Sciatic nerve (tissue), 2 donors: ENCODE data around the gene MON2. TPM values are rescaled to one million over a fixed set of nuclear protein-coding genes. Genes with fewer than 3 reads are reported as not detected.
"Not testable (repeated sequence)": the region's sequence is repeated elsewhere in the genome, so short reads cannot be mapped to it uniquely, and the experiment has no call there.

Experiments used
- ATAC-seq: fragments of 200-7000 bp; cut with Tn5 transposase; one replicate; pipeline ENCODE4 v1.9.1; 2020; ENCODE audit warnings: mild to moderate bottlenecking, moderate library complexity
- DNase-seq: peaks from one replicate; pipeline ENCODE4 v3.0.0-alpha.2; 2020; ENCODE audit warnings: low spot score
- intact Hi-C: fragments of 100-400 bp; cut with DNase I; formaldehyde crosslinking; loops from one replicate; pipeline ENCODE4 v1.14.2; 2022
- total RNA-seq: library from RNA; stranded (reverse); fragmentation: NEBNext Ultra II Directional; extraction: Animal tissue kit (Norgen Biotek cat#: 25700); gene quantifications from one replicate; pipeline ENCODE4 v1.2.1, GENCODE V29; 2021
- donor health status: DM: no; HTN: no; CAD: no.
- donor health status: DM: no; HTN: no; CAD: no.

Gene MON2
- total RNA-seq, 1 donor from 2014 or later: 101 TPM

DNA sequence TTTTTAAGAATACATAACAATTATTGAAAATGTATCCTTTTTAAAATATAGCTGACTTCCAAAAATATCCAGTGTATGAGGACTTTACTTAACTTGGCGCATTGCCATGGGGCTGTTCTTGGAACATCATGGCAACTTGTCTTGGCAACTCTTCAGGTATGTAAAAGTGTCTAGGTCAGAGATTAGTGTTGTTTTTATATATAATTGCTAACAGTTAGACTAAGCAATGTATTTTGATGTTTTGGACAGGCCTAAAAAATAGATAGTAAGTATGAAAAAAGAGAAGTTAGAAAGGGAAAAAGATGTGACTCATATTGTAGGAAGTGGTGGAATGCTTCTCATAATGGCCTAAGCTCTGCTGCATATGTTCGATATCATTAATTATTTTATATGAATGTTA, 70.9 kb downstream of the MON2 start:
- no peak for ATAC-seq

DNA sequence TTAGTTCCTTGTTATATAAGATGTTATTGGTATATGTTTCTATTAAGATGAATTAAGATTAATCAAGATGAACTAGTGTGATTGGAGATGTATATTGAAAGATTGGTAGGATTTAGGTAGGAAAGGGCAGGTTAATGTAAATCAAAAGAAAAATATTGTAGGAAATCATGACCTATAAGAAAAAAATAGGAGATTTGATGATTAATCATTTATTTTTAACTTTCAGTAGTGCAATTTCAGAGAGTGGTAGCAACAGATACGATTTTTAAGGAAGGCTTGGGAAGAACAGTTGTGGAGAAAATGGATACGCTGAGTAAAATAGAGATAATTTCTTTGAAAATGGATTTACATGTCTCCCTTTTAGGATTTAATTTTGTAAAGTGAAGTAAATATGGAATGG, 73.7 kb downstream of the MON2 start:
- ATAC-seq (no peak), DNase-seq (no peak)
- intact Hi-C loops: no loop called here

More for the DNA sequence above, 70.9 kb downstream of the MON2 start:
- intact Hi-C loops: no loop called here
- DNase-seq: no peak

DNA sequence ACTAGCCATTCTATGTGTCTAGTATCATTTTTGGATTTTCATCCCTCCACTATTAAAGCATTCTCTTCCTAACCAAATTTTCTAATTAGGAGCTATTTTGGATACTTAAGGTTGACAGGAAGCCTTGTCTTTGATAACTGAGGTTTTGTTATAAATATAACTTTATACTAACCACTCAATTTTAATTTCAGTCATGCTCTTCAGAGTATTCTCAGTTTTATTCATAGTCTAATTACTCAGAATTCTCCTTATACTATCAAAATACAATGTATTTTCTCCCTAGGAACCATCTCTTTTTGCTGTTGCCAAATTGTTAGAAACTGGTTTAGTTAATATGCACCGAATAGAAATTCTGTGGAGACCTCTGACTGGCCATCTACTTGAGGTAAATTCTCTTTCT, 76.2 kb downstream of the MON2 start:
- ATAC-seq (no peak), DNase-seq (no peak)
- intact Hi-C loops: no loop called here

DNA sequence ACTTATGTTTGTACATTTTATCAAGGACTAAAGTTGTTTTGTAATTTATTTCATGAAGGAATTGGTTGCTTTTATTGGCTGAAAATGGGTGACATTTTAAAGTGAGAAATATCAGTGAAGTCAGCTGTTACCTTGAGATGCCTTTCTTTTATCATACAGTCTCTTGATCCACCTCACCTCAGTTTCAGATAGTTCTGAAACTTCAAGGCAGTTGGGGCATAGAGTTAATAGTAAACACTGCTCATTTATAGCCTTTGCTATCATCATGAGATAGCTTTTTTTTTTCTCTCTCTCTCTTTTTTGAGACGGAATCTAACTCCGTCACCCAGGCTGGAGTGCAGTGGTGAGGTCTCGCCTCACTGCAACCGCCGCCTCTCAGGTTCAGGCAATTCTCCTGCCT, 76.7 kb downstream of the MON2 start:
- no peak for ATAC-seq
- intact Hi-C loops: no loop called here

DNA sequence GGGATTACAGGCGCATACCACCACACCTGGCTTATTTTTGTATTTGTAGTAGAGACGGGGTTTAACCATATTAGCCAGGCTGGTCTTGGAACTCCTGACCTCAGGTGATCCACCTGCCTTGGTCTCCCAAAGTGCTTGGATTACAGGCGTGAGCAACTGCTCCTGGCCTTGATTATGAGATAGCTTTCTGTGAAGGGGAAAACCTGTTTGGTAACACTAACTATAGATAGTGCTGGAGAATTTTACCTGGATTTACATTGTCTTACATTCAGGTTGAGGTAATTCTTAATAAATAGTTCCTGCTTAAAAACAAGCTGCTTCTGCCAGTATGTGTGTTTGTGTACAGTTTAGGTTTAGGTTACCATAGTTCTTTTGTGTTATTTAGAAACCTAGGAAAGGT, 77.1 kb downstream of the MON2 start:
- ATAC-seq: no peak

More for the DNA sequence above, 76.7 kb downstream of the MON2 start:
- no peak for DNase-seq

DNA sequence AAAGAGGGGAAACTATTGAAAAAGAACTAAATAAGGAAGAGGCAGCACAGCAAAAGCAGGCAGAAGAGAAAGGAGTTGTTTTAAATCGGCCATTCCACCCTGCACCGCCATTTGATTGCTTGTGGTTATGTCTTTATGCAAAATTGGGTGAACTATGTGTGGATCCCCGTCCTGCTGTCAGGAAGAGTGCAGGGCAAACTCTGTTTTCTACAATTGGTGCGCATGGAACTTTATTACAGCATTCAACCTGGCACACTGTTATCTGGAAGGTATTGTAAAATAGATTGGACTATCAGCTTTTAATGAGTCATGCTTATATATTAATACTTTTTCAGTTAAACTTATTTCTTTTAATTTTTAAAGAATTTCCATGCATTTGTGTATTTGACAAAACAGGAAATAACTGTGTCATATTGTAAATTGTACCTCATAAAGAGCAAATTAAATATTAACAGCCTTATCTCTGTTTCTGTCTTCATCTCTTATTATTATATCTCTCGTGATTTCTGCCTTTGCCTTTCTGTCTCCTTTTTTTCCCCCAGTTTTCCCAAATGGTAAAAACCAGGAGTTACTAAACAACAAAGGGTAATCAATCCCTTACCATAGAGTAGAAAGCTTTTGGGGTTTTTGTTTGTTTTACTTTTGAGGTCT, 86.4 kb downstream of the MON2 start:
- intact Hi-C loops: no loop called here

More for the DNA sequence above, 77.1 kb downstream of the MON2 start:
- intact Hi-C loops: no loop called here
- no peak for DNase-seq

DNA sequence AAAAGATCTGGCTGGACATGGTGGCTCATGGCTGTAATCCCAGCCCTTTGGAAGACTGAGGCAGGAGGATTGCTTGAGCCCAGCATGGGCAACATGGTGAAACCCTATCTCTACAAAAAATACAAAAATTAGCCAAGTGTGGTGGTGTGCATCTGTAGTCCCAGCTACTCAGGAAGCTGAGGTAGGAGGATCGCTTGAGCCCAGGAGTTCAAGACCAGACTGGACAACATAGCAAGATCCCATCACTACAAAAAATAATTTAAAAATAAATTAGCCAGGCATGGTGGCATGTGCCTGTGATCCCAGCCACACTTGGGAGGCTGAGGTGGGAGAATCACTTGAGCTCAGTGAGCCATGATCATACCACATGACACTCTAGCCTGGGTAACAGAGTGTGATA, 92.7 kb downstream of the MON2 start:
- intact Hi-C loops, DNase-seq, ATAC-seq: not testable (repeated sequence)

More for the DNA sequence above, 86.4 kb downstream of the MON2 start:
- ATAC-seq (no peak), DNase-seq (no peak)

DNA sequence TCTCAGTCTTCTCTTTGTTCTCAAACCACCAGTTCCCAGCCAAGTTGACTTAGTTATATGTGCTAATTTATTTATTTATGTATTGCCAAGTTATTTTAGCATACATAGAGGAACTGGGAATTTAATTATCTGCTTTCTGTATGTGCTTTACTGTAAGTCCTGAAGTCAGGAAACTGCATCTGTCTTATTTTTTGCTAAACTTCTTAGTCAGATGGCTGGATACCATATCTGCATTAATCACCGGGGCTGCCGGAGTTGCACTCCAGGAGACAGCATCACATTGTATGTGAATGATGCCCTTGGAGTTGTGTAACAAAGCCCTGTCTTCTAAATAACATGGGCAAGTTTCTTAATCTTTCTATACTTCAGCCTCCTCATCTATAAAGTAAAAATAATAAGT, 96.2 kb downstream of the MON2 start:
- ATAC-seq (no peak), DNase-seq (no peak)
- intact Hi-C loops: no loop called here

DNA sequence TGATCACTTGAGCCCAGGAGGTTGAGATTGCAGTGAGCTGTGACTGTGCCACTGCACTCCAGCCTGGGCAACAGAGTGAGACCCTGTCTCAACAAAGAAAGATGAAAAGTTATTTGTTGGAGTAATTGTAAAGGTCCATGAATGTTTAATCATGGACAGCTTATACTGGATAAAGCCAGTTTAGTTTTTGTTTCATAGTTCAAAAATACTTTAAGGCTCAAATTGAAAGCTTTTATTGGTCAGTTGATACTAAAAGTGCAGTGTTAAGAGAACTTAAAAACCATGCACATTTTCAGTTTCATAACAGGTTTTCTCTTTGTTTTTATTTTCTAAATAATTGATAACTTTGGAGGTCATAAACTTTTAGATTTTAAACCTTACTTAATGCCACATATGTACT, 108.4 kb downstream of the MON2 start:
- DNase-seq (no peak), ATAC-seq (no peak)
- intact Hi-C loops: loop anchor here (5.0 kb wide), 1 partner anchor 1202 kb away; the partner anchor contains the start of gene RXYLT1

DNA sequence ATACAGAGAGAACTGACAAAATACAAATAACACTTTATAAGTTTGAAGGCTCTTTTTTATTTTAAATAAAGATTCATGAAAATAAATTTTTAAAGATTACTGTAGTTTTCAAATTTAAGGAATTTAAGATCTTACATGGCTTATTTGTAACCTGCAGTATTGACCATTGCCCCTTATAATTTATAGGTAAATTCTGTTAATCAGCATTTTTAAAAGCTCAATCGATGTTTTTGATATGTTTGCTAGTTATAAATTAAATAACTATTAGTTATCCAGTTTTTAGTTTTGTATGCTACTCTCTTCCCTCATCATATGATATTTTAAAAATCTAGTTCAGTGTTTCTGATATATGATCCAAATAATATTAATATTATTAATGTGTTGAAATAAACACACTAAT, 109.9 kb downstream of the MON2 start:
- ATAC-seq (no peak), DNase-seq (no peak)
- intact Hi-C loops: loop anchor here (5.0 kb wide), 1 partner anchor 1201 kb away; the partner anchor contains the start of gene RXYLT1

DNA sequence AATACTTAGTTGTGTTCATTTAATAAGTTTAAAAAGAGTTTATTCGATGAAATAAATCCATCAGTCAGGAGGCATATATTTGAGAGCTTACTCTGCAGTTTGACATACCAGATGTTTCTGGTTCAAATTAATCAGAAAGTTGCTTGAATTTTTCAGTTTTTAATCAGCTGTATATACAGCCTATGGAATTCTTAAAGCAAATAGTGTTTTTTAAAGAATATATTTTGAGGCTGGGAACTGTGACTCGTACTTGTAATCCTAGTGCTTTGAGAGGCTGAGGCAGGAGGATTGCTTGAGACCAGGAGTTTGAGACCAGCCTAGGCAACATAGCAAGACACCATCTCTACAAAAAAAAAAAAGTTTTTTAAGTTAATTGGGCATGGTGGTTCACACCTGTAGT, 112.1 kb downstream of the MON2 start:
- ATAC-seq: no peak
- no peak for DNase-seq
- intact Hi-C loops: loop anchor here (5.0 kb wide), 1 partner anchor 1199 kb away; the partner anchor contains the start of gene RXYLT1

DNA sequence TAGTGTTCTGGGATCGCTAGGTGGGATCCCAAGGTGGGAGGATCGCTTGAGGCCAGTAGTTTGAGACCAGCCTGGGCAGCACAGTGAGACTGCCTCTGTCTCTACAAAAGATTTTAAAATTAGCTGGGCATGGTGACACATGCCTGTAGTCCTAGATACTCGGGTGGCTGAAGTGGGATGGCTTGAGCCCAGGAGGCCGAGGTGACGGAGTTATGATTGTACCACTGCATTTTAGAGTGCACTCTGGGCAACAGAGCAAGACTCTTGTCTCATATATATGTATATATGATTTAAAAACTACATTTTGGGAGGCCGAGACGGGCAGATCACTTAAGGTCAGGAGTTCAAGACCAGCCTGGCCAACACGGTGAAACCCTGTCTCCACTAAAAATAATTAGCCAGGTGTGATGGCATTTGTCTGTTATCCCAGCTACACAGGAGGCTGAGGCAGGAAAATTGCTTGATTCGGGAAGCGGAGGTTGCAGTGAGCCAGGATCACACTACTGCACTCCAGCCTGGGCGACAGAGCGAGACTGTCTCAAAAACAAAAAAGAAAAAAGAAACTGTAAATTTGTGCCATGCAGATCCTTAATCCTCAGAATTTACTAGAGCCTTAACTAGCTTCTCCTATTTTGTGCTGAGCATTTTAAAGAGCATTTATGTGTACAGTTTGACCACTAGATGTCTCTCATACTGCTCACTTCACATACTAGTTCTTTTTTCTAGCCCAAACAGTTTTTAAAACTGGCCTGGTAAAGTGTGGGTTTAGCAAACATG, 114.8 kb downstream of the MON2 start:
- intact Hi-C loops: no loop called here
- ATAC-seq (peak; percentile 88), DNase-seq (no peak)

DNA sequence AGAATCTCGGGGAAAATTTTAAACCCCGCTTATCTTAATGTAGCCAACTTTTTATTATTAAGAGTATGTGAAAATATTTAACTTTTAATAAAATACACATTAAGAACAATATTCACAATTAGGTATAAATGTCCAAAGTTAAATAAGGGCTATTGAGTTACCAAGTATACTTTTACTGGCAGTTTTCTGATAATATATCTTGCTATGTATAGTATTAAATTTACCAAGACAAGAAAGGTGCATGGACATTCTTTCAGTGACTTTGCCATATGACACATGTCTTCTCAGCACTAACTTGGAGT, 115.4 kb downstream of the MON2 start:
- ATAC-seq (no peak), DNase-seq (no peak)
- intact Hi-C loops: no loop called here

DNA sequence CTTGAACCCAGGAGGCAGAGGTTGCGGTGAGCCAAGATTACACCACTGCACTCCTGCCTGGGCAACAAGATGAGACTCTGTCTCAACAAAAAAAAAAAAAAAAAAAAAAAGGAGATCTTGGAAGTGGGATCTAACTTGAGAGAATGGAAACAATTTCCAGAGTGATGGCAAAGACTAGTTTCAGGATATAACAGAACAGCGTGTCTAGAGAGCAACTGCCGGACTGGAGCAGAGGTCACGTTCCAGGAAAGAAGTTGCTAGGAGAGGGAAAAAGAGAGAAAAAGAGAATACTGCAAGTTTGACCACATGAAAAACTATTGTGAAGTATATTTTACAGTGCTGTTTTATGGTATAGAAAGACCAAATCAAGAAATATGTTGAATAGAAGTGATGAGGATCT, 118.0 kb downstream of the MON2 start:
- DNase-seq (no peak), ATAC-seq (peak; percentile 75)
- intact Hi-C loops: loop anchor here (5.0 kb wide), 1 partner anchor 208 kb away; no protein-coding TSS in a partner anchor

DNA sequence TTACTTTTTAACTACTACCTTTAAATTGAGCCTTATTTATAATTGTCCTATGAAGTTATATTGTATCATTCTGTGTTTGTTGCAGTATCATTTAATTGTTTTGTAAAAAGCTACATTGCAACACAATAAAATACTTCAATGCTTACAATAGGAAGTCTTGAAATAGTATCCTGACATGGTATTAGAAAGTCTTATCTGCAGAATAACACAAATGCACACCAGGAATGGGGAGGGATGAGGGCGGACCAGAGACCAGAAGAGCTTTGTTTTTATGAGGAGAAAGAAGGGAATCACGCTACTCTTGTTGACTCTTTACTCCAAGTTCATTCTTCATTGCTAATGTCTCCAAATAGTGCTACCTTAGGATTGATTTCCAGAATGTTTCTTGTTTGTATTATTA, 120.2 kb downstream of the MON2 start:
- no peak for DNase-seq
- intact Hi-C loops: loop anchor here (5.0 kb wide), 1 partner anchor 205 kb away; no protein-coding TSS in a partner anchor
- no peak for ATAC-seq

DNA sequence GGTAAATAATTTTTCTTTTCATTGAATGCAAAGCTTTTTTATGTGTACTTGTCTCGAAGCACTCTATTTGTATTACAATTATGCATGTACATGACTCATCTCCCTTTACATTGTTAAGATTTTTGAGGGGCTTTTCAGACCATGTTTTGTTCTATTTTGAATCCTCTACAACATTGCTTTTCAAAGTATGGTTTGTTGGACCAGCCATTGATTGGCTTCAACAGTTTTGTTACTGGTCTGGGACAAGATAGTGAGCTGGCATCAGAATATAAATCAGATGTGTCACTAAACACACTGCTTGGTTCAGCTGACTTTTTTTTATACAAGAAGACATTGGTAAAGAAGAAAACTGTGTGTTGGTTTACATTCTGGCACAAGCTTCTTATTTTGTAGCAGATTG, 122.3 kb downstream of the MON2 start:
- DNase-seq: no peak
- intact Hi-C loops: loop anchor here (5.0 kb wide), 1 partner anchor 203 kb away; no protein-coding TSS in a partner anchor

DNA sequence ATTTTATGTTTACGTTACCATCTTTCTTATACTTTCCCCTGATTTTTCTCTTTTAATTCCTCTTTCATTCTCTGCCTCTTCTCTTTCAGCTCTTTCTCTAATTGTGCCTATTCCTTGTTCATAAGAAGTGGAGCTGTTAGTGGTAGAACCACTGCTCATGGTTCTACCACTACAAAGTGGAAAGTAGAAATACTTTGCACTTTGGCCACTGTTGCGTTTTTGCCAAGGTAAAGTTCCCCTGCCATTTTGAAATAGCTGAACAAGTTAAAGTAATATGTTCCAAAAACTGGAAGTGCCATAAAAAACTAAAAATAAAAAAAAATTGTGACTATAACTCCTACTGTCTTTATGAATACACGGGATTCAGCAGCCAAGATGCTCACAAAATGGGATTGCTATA, 130.6 kb downstream of the MON2 start:
- ATAC-seq (no peak), DNase-seq (no peak)
- intact Hi-C loops: no loop called here

More for the DNA sequence above, 122.3 kb downstream of the MON2 start:
- ATAC-seq: no peak

DNA sequence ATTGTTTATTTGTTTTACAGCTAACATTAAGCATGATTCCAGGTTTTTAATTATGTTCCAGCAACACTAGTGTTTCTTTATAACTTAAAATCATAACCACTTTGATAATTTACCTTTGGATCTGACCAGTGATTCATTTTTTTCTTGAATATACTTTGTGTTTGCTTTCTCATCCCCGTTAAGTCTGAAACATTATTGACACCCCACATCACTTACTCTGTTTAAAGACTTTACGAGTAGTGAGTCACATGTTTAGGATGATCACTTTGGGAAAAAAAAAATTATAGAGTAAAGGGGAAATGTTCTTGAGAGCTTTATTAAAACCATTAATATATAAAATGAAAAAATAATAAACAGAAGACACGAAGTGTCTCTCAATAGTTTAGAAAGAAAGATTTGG, 132.2 kb downstream of the MON2 start:
- ATAC-seq (no peak), DNase-seq (no peak)
- intact Hi-C loops: no loop called here

DNA sequence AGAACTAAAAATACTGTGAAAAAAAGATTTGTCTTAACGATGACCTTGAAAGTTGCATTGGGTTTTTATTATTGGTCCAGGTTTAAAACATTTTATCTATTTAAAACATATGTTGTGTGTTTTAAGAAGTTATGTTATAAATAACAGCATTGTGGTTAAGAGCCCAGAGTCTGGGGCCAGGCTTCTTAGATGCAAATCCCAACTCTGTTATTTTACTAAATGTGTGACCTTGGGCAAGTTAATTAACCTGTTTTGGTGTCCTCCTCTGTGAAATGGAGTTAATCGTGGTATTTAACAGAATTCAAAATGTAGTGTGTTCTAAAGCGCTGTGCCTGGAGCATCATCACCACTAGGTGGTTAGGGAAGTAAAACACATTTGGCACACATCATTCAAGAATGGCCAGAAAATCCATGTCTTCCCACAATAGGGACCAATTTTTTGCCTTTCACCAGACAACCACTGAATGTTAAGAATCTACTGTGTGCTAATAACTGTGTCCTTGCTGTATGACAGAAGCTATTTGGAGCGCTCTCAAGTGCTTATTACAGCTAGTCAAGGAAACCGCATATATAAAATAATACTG, 133.3 kb downstream of the MON2 start:
- no peak for DNase-seq
- ATAC-seq: no peak
- intact Hi-C loops: no loop called here

DNA sequence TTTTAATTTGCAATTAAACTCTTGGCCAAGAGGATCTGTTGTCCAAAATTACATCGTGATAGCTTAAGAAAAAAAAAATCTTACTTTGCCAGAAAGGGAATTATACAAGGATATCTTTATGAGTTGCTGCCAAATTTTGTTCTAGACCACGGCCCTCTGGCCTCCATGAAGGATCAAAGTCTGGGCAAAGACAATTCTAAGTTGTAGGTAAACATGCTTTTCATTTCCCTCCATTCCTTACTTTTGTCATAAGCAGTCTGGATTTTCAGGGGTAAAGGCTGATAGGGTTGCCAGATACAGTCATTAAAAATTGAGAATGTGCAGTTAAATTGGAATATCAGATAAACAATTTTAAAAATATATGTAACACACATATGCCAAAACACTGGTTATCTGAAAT, 135.1 kb downstream of the MON2 start:
- intact Hi-C loops: no loop called here
- ATAC-seq: no peak

More for the DNA sequence above, 135.1 kb downstream of the MON2 start:
- DNase-seq: no peak
